ENCODE data around the gene BCL11B. TPM values are rescaled to one million over a fixed set of nuclear protein-coding genes. Genes with fewer than 3 reads are reported as not detected.

Gene BCL11B
- total RNA-seq, 1 experiment from 2014 or later = 80.6 TPM

GRCh38 chr14:99212199-99212598 lies 59.8 kb downstream of the BCL11B start:
- BruUV-seq (replicated peaks) = no TSS peak

GRCh38 chr14:99211410-99211809 lies 60.6 kb downstream of the BCL11B start:
- intact Hi-C loops (cut with micrococcal nuclease; ENCODE audit: unreplicated experiment) = no loop called here
- no peak for TF ChIP-seq CTCF (conservative IDR thresholded peaks at IDR 0.05; ENCODE audit: low read depth, low read length)
- H3K27me3 ChIP-seq (replicated peaks; ENCODE audit: insufficient read depth, low read depth, low read length, poor library complexity) = no peaks in the 10 kb centered on the region
- H3K27ac ChIP-seq (ENCODE audit: low read depth, low read length, poor library complexity, severe bottlenecking) = no peak overlapping the region
- no TSS peak for BruUV-seq (replicated peaks)
- H3K36me3 ChIP-seq (ENCODE audit: insufficient read depth, low read length, poor library complexity, severe bottlenecking) = peaks cover 32% of the 10 kb centered on the region
- H3K4me3 ChIP-seq (ENCODE audit: low read depth, low read length, poor library complexity, severe bottlenecking) = no peak overlapping the region
- H3K4me1 ChIP-seq (ENCODE audit: insufficient read depth, low read length, poor library complexity, severe bottlenecking) = peaks cover 45% of the 10 kb centered on the region
- CTCF ChIA-PET = interaction anchor here (0.8 kb wide), 1 partner anchor 35 kb away, joined by 4 read pairs; no protein-coding TSS in a partner anchor
- no peak for DNase-seq (ENCODE audit: low spot score)
- POLR2A ChIA-PET (ENCODE audit: low non-redundant PET) = no interaction called here
- no peaks in the 10 kb centered on the region for H3K9me3 ChIP-seq (ENCODE audit: low read depth, low read length, poor library complexity, severe bottlenecking)

More at GRCh38 chr14:99212199-99212598, 59.8 kb downstream of the BCL11B start:
- CTCF ChIA-PET = interaction anchor here (0.8 kb wide), 1 partner anchor 34 kb away, joined by 4 read pairs; no protein-coding TSS in a partner anchor
- no peak for DNase-seq (ENCODE audit: low spot score)
- H3K4me1 ChIP-seq (ENCODE audit: insufficient read depth, low read length, poor library complexity, severe bottlenecking) = peaks cover 52% of the 10 kb centered on the region
- no peak for TF ChIP-seq CTCF (conservative IDR thresholded peaks at IDR 0.05; ENCODE audit: low read depth, low read length)
- no peak for TF ChIP-seq EZH2 (IDR thresholded peaks at IDR 0.05; ENCODE audit: borderline replicate concordance, low read depth, low read length, poor library complexity, severe bottlenecking)
- no peaks in the 10 kb centered on the region for H3K27me3 ChIP-seq (replicated peaks; ENCODE audit: insufficient read depth, low read depth, low read length, poor library complexity)
- POLR2A ChIA-PET (ENCODE audit: low non-redundant PET) = no interaction called here
- H3K9me3 ChIP-seq (ENCODE audit: low read depth, low read length, poor library complexity, severe bottlenecking) = no peaks in the 10 kb centered on the region
- peaks cover 26% of the 10 kb centered on the region for H3K36me3 ChIP-seq (ENCODE audit: insufficient read depth, low read length, poor library complexity, severe bottlenecking)
- intact Hi-C loops (cut with micrococcal nuclease; ENCODE audit: unreplicated experiment) = no loop called here
- H3K27ac ChIP-seq (ENCODE audit: low read depth, low read length, poor library complexity, severe bottlenecking) = no peak overlapping the region
- no peak overlapping the region for H3K4me3 ChIP-seq (ENCODE audit: low read depth, low read length, poor library complexity, severe bottlenecking)

- no peaks in the 10 kb centered on the region for H3K27me3 ChIP-seq (replicated peaks; ENCODE audit: insufficient read depth, low read depth, low read length, poor library complexity)
- peaks cover 34% of the 10 kb centered on the region for H3K4me1 ChIP-seq (ENCODE audit: insufficient read depth, low read length, poor library complexity, severe bottlenecking)
- DNase-seq (ENCODE audit: low spot score) = no peak
- H3K36me3 ChIP-seq (ENCODE audit: insufficient read depth, low read length, poor library complexity, severe bottlenecking) = peaks cover 43% of the 10 kb centered on the region
- no peak overlapping the region for H3K4me3 ChIP-seq (ENCODE audit: low read depth, low read length, poor library complexity, severe bottlenecking)
- TF ChIP-seq EZH2 (IDR thresholded peaks at IDR 0.05; ENCODE audit: borderline replicate concordance, low read depth, low read length, poor library complexity, severe bottlenecking) (no peak), CTCF (conservative IDR thresholded peaks at IDR 0.05; ENCODE audit: low read depth, low read length) (no peak)
- CTCF ChIA-PET = no interaction called here
- no peaks in the 10 kb centered on the region for H3K9me3 ChIP-seq (ENCODE audit: low read depth, low read length, poor library complexity, severe bottlenecking)
- H3K27ac ChIP-seq (ENCODE audit: low read depth, low read length, poor library complexity, severe bottlenecking) = no peak overlapping the region
- BruUV-seq (replicated peaks) = no TSS peak
- intact Hi-C loops (cut with micrococcal nuclease; ENCODE audit: unreplicated experiment) = no loop called here
- POLR2A ChIA-PET (ENCODE audit: low non-redundant PET) = no interaction called here
Observed at GRCh38 chr14:99210333-99210732, 61.7 kb downstream of the BCL11B start.

Data from A673 (cell line).